Liver (tissue), 9 donors: Measurements from ENCODE around the gene LAMB1. TPM values are rescaled to one million over a fixed set of nuclear protein-coding genes. Genes with fewer than 3 reads are reported as not detected.

Source experiments
- DNase-seq: peaks from one replicate; pipeline ENCODE4 v3.0.0-alpha.2; 2017; ENCODE audit warnings: low spot score
- H3K27ac ChIP-seq, 2 donors: one replicate each; pipeline ENCODE4 v1.7.0; 2013; ENCODE audit warnings: inconsistent platforms in 2 of 2, low read length in 2 of 2, control low read depth in 1 of 2, low read depth in 1 of 2, mild to moderate bottlenecking in 1 of 2
- H3K27me3 ChIP-seq, 4 donors: one replicate each; pipeline versions ENCODE4 v1.6.1 to v1.7.0; 2013; ENCODE audit warnings: low read length in 3 of 4, inconsistent platforms in 1 of 4, mild to moderate bottlenecking in 1 of 4, moderate library complexity in 1 of 4; ENCODE audit not compliant: control insufficient read depth in 4 of 4, insufficient read depth in 4 of 4
- H3K36me3 ChIP-seq, 4 donors: one replicate each; pipeline versions ENCODE4 v1.6.1 to v1.7.0; 2013; ENCODE audit warnings: low read length in 3 of 4, mild to moderate bottlenecking in 3 of 4, low read depth in 1 of 4, moderate library complexity in 1 of 4; ENCODE audit not compliant: control insufficient read depth in 4 of 4, insufficient read depth in 3 of 4
- H3K4me1 ChIP-seq, 4 donors: one replicate each; pipeline versions ENCODE4 v1.6.1 to v1.7.0; 2013; ENCODE audit warnings: low read length in 3 of 4, mild to moderate bottlenecking in 3 of 4, moderate library complexity in 1 of 4; ENCODE audit not compliant: control insufficient read depth in 4 of 4, insufficient read depth in 4 of 4
- H3K4me3 ChIP-seq, 3 donors: one replicate each; pipeline versions ENCODE4 v1.6.1 to v1.7.0; 2013; ENCODE audit warnings: low read length in 3 of 3, control low read depth in 1 of 3, low read depth in 1 of 3, mild to moderate bottlenecking in 1 of 3
- H3K9ac ChIP-seq, 2 donors: one replicate each; pipeline ENCODE4 v1.7.0; 2013; ENCODE audit warnings: low read length in 2 of 2, mild to moderate bottlenecking in 2 of 2, moderate library complexity in 2 of 2, control low read depth in 1 of 2, low read depth in 1 of 2
- H3K9me3 ChIP-seq, 4 donors: one replicate each; pipeline versions ENCODE4 v1.6.1 to v1.7.0; 2013; ENCODE audit warnings: low read length in 3 of 4; ENCODE audit not compliant: control insufficient read depth in 4 of 4
- EGR1 ChIP-seq, 2 donors: IDR thresholded peaks; 2 replicates each; pipeline ENCODE4 v1.6.1; 2016 to 2018; ENCODE audit warnings: antibody characterized with exemption in 2 of 2, low read depth in 2 of 2
- FOXA2 ChIP-seq: IDR thresholded peaks from 2 replicates; pipeline ENCODE4 v1.6.1; 2016; ENCODE audit warnings: antibody characterized with exemption
- GABPA ChIP-seq, 2 donors: IDR thresholded peaks in 1 of 2; conservative IDR thresholded peaks in 1 of 2; 2 replicates each; pipeline ENCODE4 v1.6.1; 2016; ENCODE audit warnings: antibody characterized with exemption in 2 of 2, mild to moderate bottlenecking in 1 of 2, moderate library complexity in 1 of 2
- HNF4A ChIP-seq, 2 donors: conservative IDR thresholded peaks; 2 replicates each; pipeline ENCODE4 v1.6.1; 2016; ENCODE audit warnings: antibody characterized with exemption in 2 of 2, mild to moderate bottlenecking in 2 of 2
- HNF4G ChIP-seq: IDR thresholded peaks from 2 replicates; pipeline ENCODE4 v1.6.1; 2016; ENCODE audit warnings: antibody characterized with exemption
- JUND ChIP-seq, 2 donors: IDR thresholded peaks; 2 replicates each; pipeline ENCODE4 v1.6.1; 2016; ENCODE audit warnings: antibody characterized with exemption in 2 of 2
- NR2F2 ChIP-seq: IDR thresholded peaks from 2 replicates; pipeline ENCODE4 v1.6.1; 2016; ENCODE audit warnings: antibody characterized with exemption
- RAD21 ChIP-seq, 2 donors: IDR thresholded peaks; 2 replicates each; pipeline ENCODE4 v1.6.1; 2016; ENCODE audit warnings: antibody characterized with exemption in 2 of 2, mild to moderate bottlenecking in 2 of 2
- RXRA ChIP-seq, 2 donors: IDR thresholded peaks; 2 replicates each; pipeline ENCODE4 v1.6.1; 2017 to 2018; ENCODE audit warnings: antibody characterized with exemption in 2 of 2, mild to moderate bottlenecking in 1 of 2
- SP1 ChIP-seq: IDR thresholded peaks from 2 replicates; pipeline ENCODE4 v1.6.1; 2018; ENCODE audit warnings: antibody characterized with exemption, mild to moderate bottlenecking
- TAF1 ChIP-seq: conservative IDR thresholded peaks from 2 replicates; pipeline ENCODE4 v1.6.1; 2016; ENCODE audit warnings: antibody characterized with exemption, mild to moderate bottlenecking
- YY1 ChIP-seq: IDR thresholded peaks from 2 replicates; pipeline ENCODE4 v1.6.1; 2016; ENCODE audit warnings: antibody characterized with exemption, mild to moderate bottlenecking
- WGBS: extraction: QIAGEN DNeasy Blood & Tissue Kit; methylation state at CpG from one replicate; pipeline ENCODE4 v1.1.7; 2013; 5-methylcytosine and 5-hydroxymethylcytosine counted together
- polyA plus RNA-seq, 2 donors: library from polyadenylated mRNA; stranded (reverse) in 1 of 2; unstranded in 1 of 2; fragments of 200-250 nt in 1 of 2; fragments of >200 nt in 1 of 2; fragmentation: Nextera tagmentation in 1 of 2; extraction: Ambion mirVana in 1 of 2; gene quantifications; one replicate each; pipeline versions ENCODE4 v1.2.1 to v1.2.3, GENCODE V29; 2013 to 2015
- total RNA-seq, 2 donors: library from RNA; depleted of rRNA; stranded (reverse); fragments of >200 nt; gene quantifications; one replicate each; pipeline ENCODE4 v1.2.3, GENCODE V29; 2014
- TF ChIP-seq, protein P1 (sequence below): IDR thresholded peaks from 2 replicates; pipeline ENCODE4 v1.6.1; 2016; ENCODE audit warnings: antibody characterized with exemption
- TF ChIP-seq, protein P2 (sequence below): IDR thresholded peaks from 2 replicates; pipeline ENCODE4 v1.6.1; 2016; ENCODE audit warnings: antibody characterized with exemption
- TF ChIP-seq, protein P3 (sequence below): IDR thresholded peaks from 2 replicates; pipeline ENCODE4 v1.6.1; 2016; ENCODE audit warnings: antibody characterized with exemption
- TF ChIP-seq, protein P4 (sequence below): fragments of 150-350 bp; IDR thresholded peaks from 2 replicates; pipeline ENCODE4 v1.5.1; 2017; ENCODE audit warnings: improper control_type of control experiment, low read depth, low read length; ENCODE audit not compliant: missing input control
- donor health status: healthy.
- donor health status: healthy.
- donor health status: healthy.
- donor health status: healthy.
- donor health status: healthy.

The LAMB1 gene
- total and polyA plus RNA-seq, 4 donors = 12.6 to 63.1 (median 25.8) TPM

DNA sequence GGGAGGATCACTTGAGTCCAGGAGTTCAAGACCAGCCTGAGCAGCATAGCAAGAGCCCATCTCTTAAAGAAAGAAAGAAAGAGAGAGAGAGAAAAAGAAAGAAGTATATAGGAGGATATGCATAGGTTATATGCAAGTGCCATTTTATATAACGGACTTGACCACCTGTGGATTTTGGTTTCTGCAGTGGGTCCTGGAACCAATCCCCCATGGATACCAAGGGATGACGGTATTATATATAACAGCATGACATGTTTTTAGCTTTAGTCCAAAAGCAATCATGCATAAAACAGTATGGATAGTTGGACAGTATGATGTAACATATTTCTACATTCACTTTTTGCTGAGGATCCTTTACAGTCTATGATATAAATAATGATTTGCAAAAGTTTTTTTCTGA is 66.6 kb downstream of the LAMB1 start:
- H3K36me3 ChIP-seq = peaks cover 0 to 13% (median 2%) of the 10 kb centered on the region in 4 donors
- 96% methylated on average over 2 of the region's 2 CpGs for WGBS

DNA sequence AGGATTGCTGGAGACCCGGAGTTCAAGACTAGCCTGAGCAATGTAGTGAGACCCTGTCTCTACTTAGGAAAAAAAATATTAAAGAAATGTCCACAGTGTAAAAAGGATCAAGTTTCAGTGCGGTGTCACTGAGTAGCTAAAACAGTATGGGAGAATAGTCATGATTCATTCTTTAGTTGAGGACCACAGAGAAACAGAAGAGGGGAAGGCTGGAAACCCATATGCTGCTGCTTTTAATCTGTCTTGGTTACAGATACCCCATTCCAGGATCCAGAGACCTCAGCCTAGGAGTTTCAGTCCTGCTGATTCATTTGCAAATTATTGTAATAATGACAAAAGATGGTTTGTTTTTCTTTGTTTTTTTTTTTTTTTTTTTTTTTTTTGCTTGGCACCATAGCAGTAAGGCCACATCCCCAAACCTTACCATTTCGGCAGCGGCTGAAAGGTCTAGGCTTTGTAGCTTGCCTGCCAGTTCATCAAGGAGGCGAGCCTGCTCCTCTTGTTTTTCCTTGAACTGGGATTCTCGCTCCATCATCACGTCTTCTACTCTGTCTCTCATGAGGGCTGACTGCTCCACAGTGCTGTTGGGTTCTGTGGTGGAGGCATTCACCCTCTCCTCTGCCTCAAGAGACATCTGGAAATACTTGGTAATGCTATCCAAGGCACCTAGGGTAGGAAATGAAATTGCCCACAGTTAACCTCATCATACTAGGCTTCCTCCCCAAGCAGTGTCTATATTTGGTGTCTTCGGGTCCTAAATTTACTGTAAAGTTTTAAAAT is 67.8 kb downstream of the LAMB1 start:
- TF ChIP-seq JUND (IDR thresholded peaks at IDR 0.05) (no peak), SP1 (no peak), RAD21 (IDR thresholded peaks at IDR 0.05) (no peak)
- TF ChIP-seq, protein P1, sequence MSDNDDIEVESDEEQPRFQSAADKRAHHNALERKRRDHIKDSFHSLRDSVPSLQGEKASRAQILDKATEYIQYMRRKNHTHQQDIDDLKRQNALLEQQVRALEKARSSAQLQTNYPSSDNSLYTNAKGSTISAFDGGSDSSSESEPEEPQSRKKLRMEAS = no peak
- TF ChIP-seq, protein P2, sequence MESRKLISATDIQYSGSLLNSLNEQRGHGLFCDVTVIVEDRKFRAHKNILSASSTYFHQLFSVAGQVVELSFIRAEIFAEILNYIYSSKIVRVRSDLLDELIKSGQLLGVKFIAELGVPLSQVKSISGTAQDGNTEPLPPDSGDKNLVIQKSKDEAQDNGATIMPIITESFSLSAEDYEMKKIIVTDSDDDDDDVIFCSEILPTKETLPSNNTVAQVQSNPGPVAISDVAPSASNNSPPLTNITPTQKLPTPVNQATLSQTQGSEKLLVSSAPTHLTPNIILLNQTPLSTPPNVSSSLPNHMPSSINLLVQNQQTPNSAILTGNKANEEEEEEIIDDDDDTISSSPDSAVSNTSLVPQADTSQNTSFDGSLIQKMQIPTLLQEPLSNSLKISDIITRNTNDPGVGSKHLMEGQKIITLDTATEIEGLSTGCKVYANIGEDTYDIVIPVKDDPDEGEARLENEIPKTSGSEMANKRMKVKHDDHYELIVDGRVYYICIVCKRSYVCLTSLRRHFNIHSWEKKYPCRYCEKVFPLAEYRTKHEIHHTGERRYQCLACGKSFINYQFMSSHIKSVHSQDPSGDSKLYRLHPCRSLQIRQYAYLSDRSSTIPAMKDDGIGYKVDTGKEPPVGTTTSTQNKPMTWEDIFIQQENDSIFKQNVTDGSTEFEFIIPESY = no peak
- TF ChIP-seq, protein P3, sequence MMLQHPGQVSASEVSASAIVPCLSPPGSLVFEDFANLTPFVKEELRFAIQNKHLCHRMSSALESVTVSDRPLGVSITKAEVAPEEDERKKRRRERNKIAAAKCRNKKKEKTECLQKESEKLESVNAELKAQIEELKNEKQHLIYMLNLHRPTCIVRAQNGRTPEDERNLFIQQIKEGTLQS = no peak
- Histone ChIP-seq H3K9ac (no peak overlapping the region), H3K36me3 (peaks cover 0 to 11% (median under 1%) of the 10 kb centered on the region in 4 donors), H3K27me3 (no peaks in the 10 kb centered on the region), H3K4me1 (peaks cover 0 to 4% (median under 1%) of the 10 kb centered on the region in 4 donors), H3K27ac (no peak overlapping the region), H3K4me3 (no peak overlapping the region), H3K9me3 (no peaks in the 10 kb centered on the region)
- WGBS = 83% methylated on average over 8 of the region's 8 CpGs
- DNase-seq = no peak

More for the DNA sequence above, 66.6 kb downstream of the LAMB1 start:
- no peaks in the 10 kb centered on the region for H3K9me3 ChIP-seq
- no peak for TF ChIP-seq HNF4G
- H3K4me1 ChIP-seq = peaks cover 0 to 4% (median under 1%) of the 10 kb centered on the region in 4 donors
- no peak overlapping the region for H3K9ac ChIP-seq
- H3K4me3 ChIP-seq = no peak overlapping the region
- no peak for DNase-seq
- H3K27ac ChIP-seq = no peak overlapping the region
- no peaks in the 10 kb centered on the region for H3K27me3 ChIP-seq

DNA sequence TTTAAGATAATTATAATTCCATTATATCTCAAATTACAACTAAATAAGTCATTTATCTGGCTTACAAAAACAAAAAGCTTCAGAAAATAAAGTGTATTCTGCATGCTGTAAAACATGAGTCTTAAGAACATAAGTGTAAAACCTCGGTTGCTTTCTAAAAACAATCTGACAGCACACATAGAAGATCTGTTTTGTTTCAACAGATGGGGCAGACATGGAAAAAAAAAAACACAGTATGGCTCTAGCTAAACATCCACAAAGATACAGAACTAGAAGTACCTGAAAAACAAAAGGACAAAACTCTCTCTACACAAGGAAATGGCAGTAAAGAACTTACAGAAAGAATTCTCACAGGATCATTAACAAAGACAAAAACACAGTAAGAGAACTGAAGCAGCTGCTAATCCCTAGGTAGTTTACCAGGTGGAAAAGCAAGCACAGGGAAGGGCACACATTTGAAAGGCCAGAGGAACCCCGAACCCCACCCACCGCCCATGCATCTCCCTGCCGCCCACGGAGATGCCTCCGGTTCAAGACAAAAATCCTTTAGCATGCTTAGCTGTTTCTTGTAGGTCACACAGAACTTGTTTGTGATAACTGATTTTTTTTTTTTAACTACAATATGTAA is 69.5 kb downstream of the LAMB1 start:
- Histone ChIP-seq H3K4me1 (peaks cover 0 to 2% (median 0%) of the 10 kb centered on the region in 4 donors), H3K27me3 (no peaks in the 10 kb centered on the region), H3K27ac (no peak overlapping the region), H3K36me3 (peaks cover 0 to 4% (median 0%) of the 10 kb centered on the region in 4 donors), H3K9ac (no peak overlapping the region), H3K9me3 (no peaks in the 10 kb centered on the region), H3K4me3 (no peak overlapping the region)
- no peak for DNase-seq
- WGBS = 90% methylated on average over 6 of the region's 6 CpGs
- TF ChIP-seq, protein P1 = no peak
- TF ChIP-seq JUND (IDR thresholded peaks at IDR 0.05) = no peak
- TF ChIP-seq HNF4A (conservative IDR thresholded peaks at IDR 0.05) = no peak
- no peak for TF ChIP-seq TAF1
- no peak for TF ChIP-seq GABPA (IDR thresholded peaks at IDR 0.05 in 1 of 2, conservative IDR thresholded peaks at IDR 0.05 in 1 of 2)
- no peak for TF ChIP-seq RXRA (IDR thresholded peaks at IDR 0.05)
- TF ChIP-seq, protein P3 = no peak
- no peak for TF ChIP-seq RAD21 (IDR thresholded peaks at IDR 0.05)
- TF ChIP-seq HNF4G = no peak
- TF ChIP-seq FOXA2 = no peak
- TF ChIP-seq, protein P2 = no peak
- no peak for TF ChIP-seq SP1
- TF ChIP-seq EGR1 (IDR thresholded peaks at IDR 0.05; ENCODE audit: low read depth in 2 of 2) = no peak
- TF ChIP-seq NR2F2 = no peak
- TF ChIP-seq YY1 = no peak
- TF ChIP-seq, protein P4, sequence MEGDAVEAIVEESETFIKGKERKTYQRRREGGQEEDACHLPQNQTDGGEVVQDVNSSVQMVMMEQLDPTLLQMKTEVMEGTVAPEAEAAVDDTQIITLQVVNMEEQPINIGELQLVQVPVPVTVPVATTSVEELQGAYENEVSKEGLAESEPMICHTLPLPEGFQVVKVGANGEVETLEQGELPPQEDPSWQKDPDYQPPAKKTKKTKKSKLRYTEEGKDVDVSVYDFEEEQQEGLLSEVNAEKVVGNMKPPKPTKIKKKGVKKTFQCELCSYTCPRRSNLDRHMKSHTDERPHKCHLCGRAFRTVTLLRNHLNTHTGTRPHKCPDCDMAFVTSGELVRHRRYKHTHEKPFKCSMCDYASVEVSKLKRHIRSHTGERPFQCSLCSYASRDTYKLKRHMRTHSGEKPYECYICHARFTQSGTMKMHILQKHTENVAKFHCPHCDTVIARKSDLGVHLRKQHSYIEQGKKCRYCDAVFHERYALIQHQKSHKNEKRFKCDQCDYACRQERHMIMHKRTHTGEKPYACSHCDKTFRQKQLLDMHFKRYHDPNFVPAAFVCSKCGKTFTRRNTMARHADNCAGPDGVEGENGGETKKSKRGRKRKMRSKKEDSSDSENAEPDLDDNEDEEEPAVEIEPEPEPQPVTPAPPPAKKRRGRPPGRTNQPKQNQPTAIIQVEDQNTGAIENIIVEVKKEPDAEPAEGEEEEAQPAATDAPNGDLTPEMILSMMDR = no peak
